Neutrophil (primary cell): ENCODE results near the gene UBXN10.

Experiments
- H3K27ac ChIP-seq: fragments of 200-600 bp; sonication (generic); 2 replicates; pipeline ENCODE4 v1.5.1; 2016; ENCODE audit warnings: mild to moderate bottlenecking, moderate library complexity
- H3K27me3 ChIP-seq: fragments of 200-600 bp; sonication (generic); 2 replicates; pipeline ENCODE4 v1.6.0; 2016; ENCODE audit warnings: mild to moderate bottlenecking
- H3K36me3 ChIP-seq: fragments of 200-600 bp; sonication (generic); 2 replicates; pipeline ENCODE4 v1.5.1; 2017
- H3K4me1 ChIP-seq, 2 experiments: fragments of 200-600 bp in 1 of 2; sonication (generic) in 1 of 2; 1 replicate in 1 of 2; 2 replicates in 1 of 2; pipeline versions ENCODE4 v1.5.1 to v1.6.1; 2013 to 2016; ENCODE audit warnings: low read depth in 1 of 2, low read length in 1 of 2, mild to moderate bottlenecking in 1 of 2, moderate library complexity in 1 of 2; ENCODE audit not compliant: control insufficient read depth in 1 of 2, insufficient read depth in 1 of 2
- H3K4me3 ChIP-seq, 2 experiments: fragments of 200-600 bp in 1 of 2; sonication (generic) in 1 of 2; 1 replicate in 1 of 2; 2 replicates in 1 of 2; pipeline ENCODE4 v1.5.1; 2013 to 2016; ENCODE audit warnings: low read depth in 1 of 2, low read length in 1 of 2, mild to moderate bottlenecking in 1 of 2, moderate library complexity in 1 of 2
- H3K9me3 ChIP-seq: fragments of 200-600 bp; sonication (generic); 2 replicates; pipeline ENCODE4 v1.5.1; 2016
- TF ChIP-seq, protein P1 (sequence below): fragments of 200-600 bp; sonication (generic); IDR thresholded peaks from 2 replicates; pipeline ENCODE4 v1.5.1; 2016; ENCODE audit warnings: antibody characterized with exemption

The UBXN10 gene

DNA sequence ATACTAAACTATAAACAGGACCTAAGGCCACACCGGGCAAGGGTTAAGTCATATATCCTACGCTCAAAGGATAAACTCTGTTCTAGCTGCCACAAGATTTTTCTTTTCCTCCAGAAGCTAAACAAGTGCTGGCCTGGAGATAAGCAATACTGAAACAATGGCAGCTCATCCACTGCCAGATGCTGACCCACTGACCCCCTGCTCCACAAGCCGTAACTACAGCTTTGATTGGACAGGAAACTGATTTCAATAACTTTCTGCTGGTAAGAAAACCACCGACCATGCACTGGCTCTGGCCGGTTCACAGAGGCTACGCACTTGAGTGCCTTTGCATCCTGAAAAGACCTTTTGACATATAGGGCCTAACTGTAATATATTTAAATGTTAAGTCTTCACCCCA is 51.8 kb downstream of the UBXN10 start:
- H3K9me3 ChIP-seq: no peaks in the 10 kb centered on the region
- H3K27ac ChIP-seq: no peak overlapping the region
- H3K27me3 ChIP-seq: peaks cover 92% of the 10 kb centered on the region
- H3K4me3 ChIP-seq: no peak overlapping the region
- no peaks in the 10 kb centered on the region for H3K36me3 ChIP-seq
- no peaks in the 10 kb centered on the region for H3K4me1 ChIP-seq
- TF ChIP-seq, protein P1, sequence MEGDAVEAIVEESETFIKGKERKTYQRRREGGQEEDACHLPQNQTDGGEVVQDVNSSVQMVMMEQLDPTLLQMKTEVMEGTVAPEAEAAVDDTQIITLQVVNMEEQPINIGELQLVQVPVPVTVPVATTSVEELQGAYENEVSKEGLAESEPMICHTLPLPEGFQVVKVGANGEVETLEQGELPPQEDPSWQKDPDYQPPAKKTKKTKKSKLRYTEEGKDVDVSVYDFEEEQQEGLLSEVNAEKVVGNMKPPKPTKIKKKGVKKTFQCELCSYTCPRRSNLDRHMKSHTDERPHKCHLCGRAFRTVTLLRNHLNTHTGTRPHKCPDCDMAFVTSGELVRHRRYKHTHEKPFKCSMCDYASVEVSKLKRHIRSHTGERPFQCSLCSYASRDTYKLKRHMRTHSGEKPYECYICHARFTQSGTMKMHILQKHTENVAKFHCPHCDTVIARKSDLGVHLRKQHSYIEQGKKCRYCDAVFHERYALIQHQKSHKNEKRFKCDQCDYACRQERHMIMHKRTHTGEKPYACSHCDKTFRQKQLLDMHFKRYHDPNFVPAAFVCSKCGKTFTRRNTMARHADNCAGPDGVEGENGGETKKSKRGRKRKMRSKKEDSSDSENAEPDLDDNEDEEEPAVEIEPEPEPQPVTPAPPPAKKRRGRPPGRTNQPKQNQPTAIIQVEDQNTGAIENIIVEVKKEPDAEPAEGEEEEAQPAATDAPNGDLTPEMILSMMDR: no peak

DNA sequence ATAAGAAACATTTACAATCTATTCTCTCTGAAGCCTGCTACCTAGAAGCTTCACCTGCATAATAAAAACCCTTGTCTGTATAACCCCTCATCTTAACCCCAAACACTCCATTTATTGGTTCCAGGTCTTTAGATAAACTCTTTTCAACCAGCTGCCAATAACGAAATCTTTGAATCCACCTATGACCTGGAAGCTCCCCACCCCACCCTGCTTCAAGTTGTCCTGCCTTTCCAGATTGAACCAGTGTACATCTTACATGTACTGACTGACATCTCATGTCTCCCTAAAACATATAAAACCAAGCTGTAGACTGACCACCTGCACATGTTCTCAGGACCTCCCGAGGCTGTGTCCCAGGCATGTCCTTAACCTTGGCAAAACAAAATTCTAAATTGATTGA is 54.1 kb downstream of the UBXN10 start:
- no peak overlapping the region for H3K4me3 ChIP-seq
- no peak overlapping the region for H3K27ac ChIP-seq
- peaks cover 89% of the 10 kb centered on the region for H3K27me3 ChIP-seq
- H3K4me1 ChIP-seq: no peaks in the 10 kb centered on the region
- H3K36me3 ChIP-seq: no peaks in the 10 kb centered on the region
- H3K9me3 ChIP-seq: no peaks in the 10 kb centered on the region
- TF ChIP-seq, protein P1: no peak

DNA sequence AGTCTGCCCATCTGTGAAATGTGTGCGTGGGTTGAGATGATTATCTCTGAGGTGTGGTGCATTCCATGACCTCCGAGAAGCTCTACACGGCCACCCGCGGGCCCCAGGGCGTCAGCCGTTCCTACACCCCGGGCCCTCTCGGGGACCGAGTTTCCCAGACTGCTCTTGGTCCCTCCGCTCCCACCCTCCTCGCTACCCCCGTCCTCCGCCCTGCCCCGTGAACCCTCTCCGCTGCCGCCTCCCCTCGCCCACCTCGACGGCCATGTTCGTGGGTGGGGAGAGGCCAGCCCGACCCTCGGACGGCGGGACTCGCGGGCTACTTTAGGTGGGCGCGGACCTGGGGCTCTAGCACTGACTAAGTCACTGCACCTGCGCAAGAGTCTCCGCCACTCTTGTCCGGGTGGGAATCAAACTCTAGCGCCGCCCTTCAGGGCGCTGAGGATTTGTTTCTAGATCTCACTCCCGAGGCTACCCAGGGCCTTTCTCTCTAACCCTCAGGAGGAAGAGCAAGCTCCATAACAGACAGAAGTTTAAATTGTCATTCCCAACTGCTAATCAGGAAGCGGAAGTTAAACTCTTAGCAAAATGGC is 57.1 kb downstream of the UBXN10 start:
- TF ChIP-seq, protein P1: no peak
- peaks cover 73% of the 10 kb centered on the region for H3K27me3 ChIP-seq
- no peak overlapping the region for H3K27ac ChIP-seq
- H3K9me3 ChIP-seq: no peaks in the 10 kb centered on the region
- H3K4me3 ChIP-seq: no peak overlapping the region
- H3K36me3 ChIP-seq: no peaks in the 10 kb centered on the region
- no peaks in the 10 kb centered on the region for H3K4me1 ChIP-seq
